ENCODE measurements around the gene BTLA.

- TF ChIP-seq TAF1 (IDR thresholded peaks at IDR 0.05; ENCODE audit: low read depth), result no peak
- TF ChIP-seq MAX (IDR thresholded peaks at IDR 0.05), result no peak
Measured at GRCh38 chr3:112504123-112504522, 4.9 kb upstream of the BTLA start.

All from Ishikawa (cell line).